H4 (cell line): Measurements from ENCODE around the gene OBI1. TPM values are rescaled to one million over a fixed set of nuclear protein-coding genes. Genes with fewer than 3 reads are reported as not detected.

Experiments used
- DNase-seq: peaks from one replicate; pipeline ENCODE4 v3.0.0-alpha.2; 2015; ENCODE audit warnings: low spot score
- total RNA-seq: library from RNA; depleted of rRNA; stranded (reverse); fragments of >200 nt; shearing (Covaris generic); gene quantifications from 2 replicates; pipeline ENCODE4 v1.2.3, GENCODE V29; 2014; rRNA removed

OBI1 gene, protein sequence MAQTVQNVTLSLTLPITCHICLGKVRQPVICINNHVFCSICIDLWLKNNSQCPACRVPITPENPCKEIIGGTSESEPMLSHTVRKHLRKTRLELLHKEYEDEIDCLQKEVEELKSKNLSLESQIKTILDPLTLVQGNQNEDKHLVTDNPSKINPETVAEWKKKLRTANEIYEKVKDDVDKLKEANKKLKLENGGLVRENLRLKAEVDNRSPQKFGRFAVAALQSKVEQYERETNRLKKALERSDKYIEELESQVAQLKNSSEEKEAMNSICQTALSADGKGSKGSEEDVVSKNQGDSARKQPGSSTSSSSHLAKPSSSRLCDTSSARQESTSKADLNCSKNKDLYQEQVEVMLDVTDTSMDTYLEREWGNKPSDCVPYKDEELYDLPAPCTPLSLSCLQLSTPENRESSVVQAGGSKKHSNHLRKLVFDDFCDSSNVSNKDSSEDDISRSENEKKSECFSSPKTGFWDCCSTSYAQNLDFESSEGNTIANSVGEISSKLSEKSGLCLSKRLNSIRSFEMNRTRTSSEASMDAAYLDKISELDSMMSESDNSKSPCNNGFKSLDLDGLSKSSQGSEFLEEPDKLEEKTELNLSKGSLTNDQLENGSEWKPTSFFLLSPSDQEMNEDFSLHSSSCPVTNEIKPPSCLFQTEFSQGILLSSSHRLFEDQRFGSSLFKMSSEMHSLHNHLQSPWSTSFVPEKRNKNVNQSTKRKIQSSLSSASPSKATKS
- total RNA-seq, result 6.8 and 17.0 TPM in 2 replicates

- DNase-seq, result peak; percentile 71
These were observed at the start of gene OBI1 for GRCh38 chr13:78658630-78659449. Gene OBI1 (minus strand): TSS chr13:78659155. CDS start chr13:78659120, 35 bp downstream.

- DNase-seq, result no peak
These were observed 42.4 kb upstream of the OBI1 start for GRCh38 chr13:78701383-78701782.

DNA sequence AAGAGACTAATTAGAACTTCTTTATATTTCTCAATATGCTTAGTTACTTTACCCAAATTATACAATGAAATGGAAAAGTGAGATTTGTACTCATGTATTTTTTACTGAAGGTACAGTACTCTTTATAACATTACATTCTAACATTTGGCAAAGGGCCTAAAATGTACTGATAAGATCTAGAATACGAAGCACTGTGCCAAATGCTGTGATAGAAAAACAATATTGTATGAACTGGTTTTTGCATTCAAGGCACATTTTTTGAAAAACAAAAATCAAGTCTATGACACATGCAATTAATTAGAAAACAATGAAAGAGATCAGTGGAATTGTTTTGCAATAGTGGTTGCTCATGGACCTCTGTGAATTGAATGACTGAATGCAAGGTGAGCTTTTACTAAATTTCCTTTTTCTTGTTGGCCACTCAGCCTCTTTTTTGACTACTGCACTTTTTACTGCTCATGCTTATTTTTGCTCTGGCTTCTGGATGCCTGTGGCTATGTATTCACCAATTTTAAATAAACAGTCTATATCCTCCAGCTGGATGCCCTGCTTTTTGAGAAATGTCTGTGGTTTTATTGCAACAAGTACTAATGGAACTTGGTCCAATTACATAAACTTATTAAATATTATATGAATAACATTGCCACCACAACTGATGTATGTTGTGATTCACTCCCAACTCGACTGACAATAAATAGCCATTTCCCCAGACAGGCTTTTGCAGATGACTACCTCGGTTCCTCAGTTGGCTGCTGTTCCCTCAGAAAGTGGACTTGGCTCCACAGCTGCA lies 41.4 kb upstream of the OBI1 start:
- no peak for DNase-seq

DNA sequence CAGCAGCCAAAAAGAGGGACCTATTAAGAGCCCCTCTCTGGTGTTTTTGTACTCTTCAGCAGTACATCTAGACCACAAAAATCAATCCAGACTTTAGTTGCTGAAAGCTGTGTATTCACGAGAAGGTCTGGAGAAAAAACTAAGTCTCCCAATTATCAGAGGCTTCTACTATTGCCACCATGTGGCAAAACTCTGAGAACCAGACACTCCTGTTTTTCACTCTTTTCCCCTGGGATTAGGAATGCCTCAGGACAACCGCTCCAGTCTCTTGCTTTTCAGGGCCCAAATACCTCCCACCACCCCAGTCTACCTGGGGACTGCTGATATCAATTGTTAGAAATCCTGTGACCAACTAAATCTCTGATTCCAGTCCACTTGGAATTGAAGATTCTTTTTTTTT lies 30.1 kb upstream of the OBI1 start:
- no peak for DNase-seq

GRCh38 chr13:78686461-78686860 lies 27.5 kb upstream of the OBI1 start:
- DNase-seq, result no peak

- no peak for DNase-seq
These were observed 21.8 kb upstream of the OBI1 start for GRCh38 chr13:78680576-78681350.

DNA sequence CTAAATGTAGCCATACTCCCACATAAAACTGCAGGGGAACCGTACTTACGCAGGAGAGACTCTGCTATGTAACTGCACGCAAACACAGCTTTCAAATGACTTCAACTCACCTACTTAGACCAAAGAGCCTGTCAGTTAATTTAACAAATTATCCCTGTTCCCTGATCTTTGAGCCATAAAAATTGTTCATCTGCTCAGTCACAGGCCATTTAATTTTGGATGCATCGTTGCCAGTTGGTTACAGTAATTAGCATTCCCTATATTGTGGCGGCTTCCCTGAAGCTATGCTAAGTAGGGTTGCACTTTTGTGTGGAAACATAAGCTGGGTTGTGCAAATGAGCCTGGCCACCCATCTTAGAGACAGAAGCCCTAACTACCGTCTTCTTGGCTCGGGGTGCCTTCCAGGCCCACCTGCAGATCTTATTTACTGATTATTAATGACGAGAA lies 21.2 kb upstream of the OBI1 start:
- DNase-seq, result no peak

DNA sequence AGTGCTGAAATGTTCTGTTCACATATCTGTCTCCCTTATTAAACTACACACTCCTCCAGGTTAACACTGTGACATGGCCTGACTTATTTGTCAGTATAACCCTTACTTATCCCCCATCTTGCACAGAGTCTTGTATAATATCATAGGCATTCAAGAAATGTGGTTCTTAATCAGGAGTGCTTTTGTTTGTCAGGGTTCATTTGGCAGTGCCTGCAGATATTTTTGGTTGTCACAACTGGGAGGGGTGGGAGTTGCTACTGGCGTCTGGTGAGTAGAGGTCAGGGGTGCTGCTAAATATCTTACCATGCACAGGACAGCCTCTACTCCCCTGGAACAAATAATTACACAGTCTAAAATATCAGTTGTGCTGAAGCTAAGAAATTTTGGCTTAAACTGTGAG lies 20.4 kb upstream of the OBI1 start:
- DNase-seq, result no peak

- no peak for DNase-seq
These were observed 16.2 kb upstream of the OBI1 start for GRCh38 chr13:78675112-78675511.

- DNase-seq, result no peak
These were observed 15.7 kb upstream of the OBI1 start for GRCh38 chr13:78674638-78675037.

DNA sequence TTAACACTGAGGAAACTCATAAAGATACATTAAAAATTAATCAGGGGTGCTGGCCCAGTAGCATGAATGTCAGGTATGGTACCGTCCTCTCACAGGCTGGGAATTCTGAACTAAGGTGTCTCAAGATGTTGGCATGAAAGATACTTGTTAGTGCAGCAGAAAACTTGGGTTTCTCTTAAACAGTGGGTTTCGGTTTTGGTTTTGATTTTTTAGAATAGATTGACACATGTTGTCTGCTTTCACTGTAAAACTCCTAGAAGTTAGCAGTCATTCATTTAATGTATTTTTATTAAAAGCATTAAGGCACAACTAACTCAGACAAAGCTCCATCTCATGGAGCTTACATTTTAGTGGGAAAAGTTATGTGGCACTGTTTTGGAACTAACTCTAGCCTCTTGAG lies 3.5 kb upstream of the OBI1 start:
- DNase-seq, result no peak

DNA sequence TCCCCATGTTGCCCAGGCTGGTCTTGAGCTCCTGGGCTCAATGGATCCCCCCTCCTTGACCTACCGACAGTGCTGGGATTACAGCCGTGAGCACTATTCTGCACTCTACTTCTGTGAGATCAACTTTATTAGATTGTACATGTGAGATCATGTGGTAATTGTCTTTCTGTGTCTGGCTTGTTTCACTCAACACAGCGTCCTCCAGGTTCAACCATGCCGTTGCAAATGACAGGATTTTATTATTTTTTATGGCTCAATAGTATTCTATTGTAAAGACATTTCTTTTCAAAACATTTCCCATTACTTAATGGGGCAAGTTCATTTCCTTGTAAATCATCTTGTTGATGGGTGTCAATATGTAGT lies 1.5 kb upstream of the OBI1 start:
- no peak for DNase-seq

- no peak for DNase-seq
These were observed 958 bp upstream of the OBI1 start for GRCh38 chr13:78659732-78660494.

- DNase-seq, result no peak
These were observed 435 bp upstream of the OBI1 start for GRCh38 chr13:78659450-78659730.

GRCh38 chr13:78657699-78658629 lies 991 bp downstream of the OBI1 start:
- DNase-seq, result no peak

GRCh38 chr13:78655906-78656305 lies 3.0 kb downstream of the OBI1 start:
- DNase-seq, result no peak

DNA sequence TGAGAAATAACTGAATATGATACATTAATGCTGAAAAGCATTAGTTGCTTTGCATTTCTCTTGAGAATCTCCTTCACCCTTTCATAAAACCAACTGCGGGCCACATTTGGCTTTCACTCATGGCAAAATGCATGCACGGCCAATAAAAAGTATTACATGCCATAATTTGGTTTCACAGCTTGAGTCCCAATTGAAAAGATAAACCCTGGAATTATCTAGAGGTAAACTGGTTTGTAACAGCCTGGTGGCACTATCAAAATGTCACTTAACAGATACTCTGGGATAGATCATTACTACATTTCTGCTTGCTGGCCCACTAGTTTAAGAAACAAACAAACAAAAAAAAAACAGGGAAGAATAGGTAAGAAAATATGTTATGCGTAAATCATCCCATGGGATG lies 3.9 kb downstream of the OBI1 start:
- no peak for DNase-seq

GRCh38 chr13:78652651-78653050 lies 6.3 kb downstream of the OBI1 start:
- no peak for DNase-seq

- DNase-seq, result no peak
These were observed 8.3 kb downstream of the OBI1 start for GRCh38 chr13:78650717-78651083.
